Activated CD8-positive, alpha-beta memory T cell treated with anti-CD3 and anti-CD28 coated beads, Interleukin-2, amount 10 ng/mL, durations not matched to agents 7 days and 5 days (primary cell): ENCODE results near the gene HLA-DRA. TPM values are rescaled to one million over a fixed set of nuclear protein-coding genes. Genes with fewer than 3 reads are reported as not detected.

Experiments
- ATAC-seq: fragments of 150-1000 bp; cut with Tn5 transposase; one replicate; pipeline ENCODE4 v1.10.0; 2021; ENCODE audit warnings: moderate library complexity
- CTCF ChIA-PET: fragments of 350-600 bp; sonication (Branson Sonifier 250); formaldehyde crosslinking; loops from one replicate; lab custom pipeline; 2021; ENCODE audit warnings: antibody characterized with exemption; lab: Charles Lee
- DNase-seq: peaks from one replicate; pipeline ENCODE4 v3.0.0-alpha.2; 2020
- H3K27ac Mint-ChIP-seq: one replicate; pipeline ENCODE4 v1.8.0; 2021; ENCODE audit warnings: mild to moderate bottlenecking, mixed read lengths
- H3K27me3 Mint-ChIP-seq: one replicate; pipeline ENCODE4 v1.8.0; 2021; ENCODE audit warnings: mixed read lengths
- H3K36me3 Mint-ChIP-seq: one replicate; pipeline ENCODE4 v1.8.0; 2021; ENCODE audit warnings: mild to moderate bottlenecking, mixed read lengths
- H3K4me1 Mint-ChIP-seq: one replicate; pipeline ENCODE4 v1.8.0; 2021; ENCODE audit warnings: mixed read lengths
- H3K4me3 Mint-ChIP-seq: one replicate; pipeline ENCODE4 v1.8.0; 2021; ENCODE audit warnings: mild to moderate bottlenecking, moderate library complexity, mixed read lengths
- H3K9me3 Mint-ChIP-seq: one replicate; pipeline ENCODE4 v1.8.0; 2022; ENCODE audit warnings: low read depth, mixed read lengths
- total RNA-seq, 2 experiments: library from RNA; stranded (reverse); gene quantifications; one replicate each; pipeline ENCODE4 v1.2.3, GENCODE V29; 2021

HLA-DRA gene
- 100 to 1,000 TPM; 311 to 313 TPM for total RNA-seq

GRCh38 chr6:32439602-32440214 lies at the start of gene HLA-DRA:
Gene HLA-DRA (plus strand): TSS chr6:32439887. CDS start chr6:32439951, 64 bp downstream.
- Mint-ChIP-seq H3K27me3 (no peaks in the 10 kb centered on the region), H3K4me1 (peaks cover 60% of the 10 kb centered on the region), H3K36me3 (peaks cover 51% of the 10 kb centered on the region), H3K9me3 (no peaks in the 10 kb centered on the region), H3K27ac (peak within 1 kb of the TSS; percentile 97), H3K4me3 (peak within 1 kb of the TSS; percentile 99)
- CTCF ChIA-PET = interaction anchor here (1.0 to 2.7 kb wide), 8 partner anchors 20 to 428 kb away, joined by 3 to 13 read pairs (median 5); no protein-coding TSS in a partner anchor
- peak; percentile 92 for ATAC-seq
- peak; percentile 60 for DNase-seq

GRCh38 chr6:32391505-32391904 lies 48.2 kb upstream of the HLA-DRA start:
- Mint-ChIP-seq H3K4me1 (no peaks in the 10 kb centered on the region), H3K27ac (no peak overlapping the region), H3K36me3 (no peaks in the 10 kb centered on the region), H3K4me3 (no peak overlapping the region), H3K9me3 (no peaks in the 10 kb centered on the region), H3K27me3 (peaks cover 51% of the 10 kb centered on the region)
- CTCF ChIA-PET = interaction anchor here (1.1 kb wide), 1 partner anchor 146 kb away, joined by 3 read pairs; no protein-coding TSS in a partner anchor
- ATAC-seq (no peak), DNase-seq (no peak)

GRCh38 chr6:32393665-32394420 lies 45.8 kb upstream of the HLA-DRA start:
- Mint-ChIP-seq H3K4me1 (peaks cover 6% of the 10 kb centered on the region), H3K36me3 (no peaks in the 10 kb centered on the region), H3K27me3 (peaks cover 40% of the 10 kb centered on the region), H3K9me3 (no peaks in the 10 kb centered on the region), H3K4me3 (no peak overlapping the region), H3K27ac (no peak overlapping the region)
- CTCF ChIA-PET = no interaction called here
- DNase-seq (no peak), ATAC-seq (no peak)

- ATAC-seq (no peak), DNase-seq (no peak)
- Mint-ChIP-seq H3K4me1 (peaks cover 6% of the 10 kb centered on the region), H3K27ac (no peak overlapping the region), H3K36me3 (no peaks in the 10 kb centered on the region), H3K4me3 (no peak overlapping the region), H3K9me3 (no peaks in the 10 kb centered on the region), H3K27me3 (peaks cover 35% of the 10 kb centered on the region)
- CTCF ChIA-PET = no interaction called here
These were observed 43.7 kb upstream of the HLA-DRA start for GRCh38 chr6:32396028-32396427.

GRCh38 chr6:32397252-32397920 lies 42.3 kb upstream of the HLA-DRA start:
- CTCF ChIA-PET = interaction anchor here (1.8 to 8.2 kb wide), 3 partner anchors 18 to 389 kb away, joined by 6 to 57 read pairs (median 8); no protein-coding TSS in a partner anchor
- Mint-ChIP-seq H3K27me3 (peaks cover 40% of the 10 kb centered on the region), H3K27ac (peak overlapping the region; percentile 50), H3K36me3 (no peaks in the 10 kb centered on the region), H3K4me1 (peaks cover 6% of the 10 kb centered on the region), H3K9me3 (no peaks in the 10 kb centered on the region), H3K4me3 (no peak overlapping the region)
- no peak for DNase-seq
- peak; percentile 67 for ATAC-seq

- ATAC-seq (no peak), DNase-seq (no peak)
- Mint-ChIP-seq H3K4me3 (no peak overlapping the region), H3K36me3 (no peaks in the 10 kb centered on the region), H3K9me3 (no peaks in the 10 kb centered on the region), H3K27me3 (peaks cover 55% of the 10 kb centered on the region), H3K4me1 (peaks cover 6% of the 10 kb centered on the region), H3K27ac (no peak overlapping the region)
- CTCF ChIA-PET = interaction anchor here (1.2 to 8.2 kb wide), 4 partner anchors 13 to 437 kb away, joined by 3 to 57 read pairs (median 3); partner anchors contain the start of gene TAP2
These were observed 38.3 kb upstream of the HLA-DRA start for GRCh38 chr6:32401284-32401963.

- CTCF ChIA-PET = interaction anchor here (1.2 to 8.2 kb wide), 2 partner anchors 12 to 436 kb away, joined by 3 to 57 read pairs; partner anchors contain the start of gene TAP2
- no peak overlapping the region for H3K27ac Mint-ChIP-seq
- no peaks in the 10 kb centered on the region for H3K9me3 Mint-ChIP-seq
- no peaks in the 10 kb centered on the region for H3K36me3 Mint-ChIP-seq
- peaks cover 69% of the 10 kb centered on the region for H3K27me3 Mint-ChIP-seq
- no peaks in the 10 kb centered on the region for H3K4me1 Mint-ChIP-seq
- DNase-seq (no peak), ATAC-seq (no peak)
- no peak overlapping the region for H3K4me3 Mint-ChIP-seq
These were observed 36.9 kb upstream of the HLA-DRA start for GRCh38 chr6:32402812-32403211.

GRCh38 chr6:32405656-32406055 lies 34.0 kb upstream of the HLA-DRA start:
- Mint-ChIP-seq H3K27ac (no peak overlapping the region), H3K36me3 (no peaks in the 10 kb centered on the region), H3K27me3 (peaks cover 67% of the 10 kb centered on the region), H3K4me1 (no peaks in the 10 kb centered on the region), H3K4me3 (no peak overlapping the region), H3K9me3 (no peaks in the 10 kb centered on the region)
- DNase-seq (no peak), ATAC-seq (no peak)
- CTCF ChIA-PET = interaction anchor here (1.1 kb wide), 1 partner anchor 9 kb away, joined by 3 read pairs; no protein-coding TSS in a partner anchor

- Mint-ChIP-seq H3K27me3 (peaks cover 67% of the 10 kb centered on the region), H3K27ac (no peak overlapping the region), H3K4me3 (no peak overlapping the region), H3K36me3 (no peaks in the 10 kb centered on the region), H3K9me3 (no peaks in the 10 kb centered on the region), H3K4me1 (no peaks in the 10 kb centered on the region)
- CTCF ChIA-PET = interaction anchor here (0.7 to 1.1 kb wide), 2 partner anchors 9 to 13 kb away, joined by 3 read pairs; no protein-coding TSS in a partner anchor
- ATAC-seq (no peak), DNase-seq (no peak)
These were observed 33.5 kb upstream of the HLA-DRA start for GRCh38 chr6:32406197-32406596.

GRCh38 chr6:32406857-32407256 lies 32.8 kb upstream of the HLA-DRA start, which contains the start of gene BTNL2:
Gene BTNL2 (minus strand): TSS chr6:32407181. CDS start chr6:32407123, 58 bp downstream.
- DNase-seq (no peak), ATAC-seq (no peak)
- Mint-ChIP-seq H3K27ac (no peak within 1 kb of the TSS), H3K9me3 (no peaks in the 10 kb centered on the region), H3K36me3 (no peaks in the 10 kb centered on the region), H3K27me3 (peaks cover 66% of the 10 kb centered on the region), H3K4me1 (no peaks in the 10 kb centered on the region), H3K4me3 (no peak within 1 kb of the TSS)
- CTCF ChIA-PET = no interaction called here

GRCh38 chr6:32410906-32411305 lies 28.8 kb upstream of the HLA-DRA start:
- H3K27me3 Mint-ChIP-seq = peaks cover 70% of the 10 kb centered on the region
- no peaks in the 10 kb centered on the region for H3K9me3 Mint-ChIP-seq
- CTCF ChIA-PET = interaction anchor here (1.2 to 5.5 kb wide), 4 partner anchors 36 to 376 kb away, joined by 3 to 49 read pairs (median 4); no protein-coding TSS in a partner anchor
- ATAC-seq = no peak
- H3K4me1 Mint-ChIP-seq = peaks cover 10% of the 10 kb centered on the region
- H3K36me3 Mint-ChIP-seq = no peaks in the 10 kb centered on the region
- no peak for DNase-seq
- no peak overlapping the region for H3K27ac Mint-ChIP-seq
- H3K4me3 Mint-ChIP-seq = no peak overlapping the region

GRCh38 chr6:32411566-32412327 lies 27.9 kb upstream of the HLA-DRA start:
- H3K4me1 Mint-ChIP-seq = peaks cover 10% of the 10 kb centered on the region
- peaks cover 68% of the 10 kb centered on the region for H3K27me3 Mint-ChIP-seq
- H3K36me3 Mint-ChIP-seq = no peaks in the 10 kb centered on the region
- CTCF ChIA-PET = interaction anchor here (0.9 to 7.3 kb wide), 7 partner anchors 11 to 382 kb away, joined by 3 to 72 read pairs (median 31); no protein-coding TSS in a partner anchor
- ATAC-seq (no peak), DNase-seq (no peak)
- no peak overlapping the region for H3K4me3 Mint-ChIP-seq
- H3K27ac Mint-ChIP-seq = no peak overlapping the region
- H3K9me3 Mint-ChIP-seq = no peaks in the 10 kb centered on the region
